Neural progenitor cell (in vitro differentiated cells): ENCODE results near the gene SLC4A4. TPM values are rescaled to one million over a fixed set of nuclear protein-coding genes. Genes with fewer than 3 reads are reported as not detected.

Experiments
- DNase-seq: peaks from one replicate; pipeline ENCODE4 v3.0.0-alpha.2; 2016; ENCODE audit warnings: low spot score
- H2AFZ ChIP-seq: fragments of 200-600 bp; sonication (generic); replicated peaks from 2 replicates; pipeline ENCODE4 v1.6.1; 2016; ENCODE audit warnings: antibody characterized with exemption
- H3F3A ChIP-seq: fragments of 200-600 bp; sonication (generic); 2 replicates; pipeline ENCODE4 v1.6.1; 2016; ENCODE audit warnings: antibody characterized with exemption, low read depth
- H3K27ac ChIP-seq: fragments of 200-600 bp; sonication (generic); 2 replicates; pipeline ENCODE4 v1.5.1; 2016; ENCODE audit warnings: mild to moderate bottlenecking
- H3K27me3 ChIP-seq: fragments of 200-600 bp; sonication (generic); 2 replicates; pipeline ENCODE4 v1.6.1; 2016; ENCODE audit warnings: mild to moderate bottlenecking, moderate library complexity
- H3K36me3 ChIP-seq: fragments of 200-600 bp; sonication (generic); 2 replicates; pipeline ENCODE4 v1.5.1; 2016
- H3K4me1 ChIP-seq: fragments of 200-600 bp; sonication (generic); 2 replicates; pipeline ENCODE4 v1.6.1; 2016; ENCODE audit warnings: mixed run types
- H3K4me2 ChIP-seq: fragments of 200-600 bp; sonication (generic); 2 replicates; pipeline ENCODE4 v1.6.1; 2016
- H3K4me3 ChIP-seq: fragments of 200-600 bp; sonication (generic); 2 replicates; pipeline ENCODE4 v1.5.1; 2016
- H3K79me2 ChIP-seq: fragments of 200-600 bp; sonication (generic); 2 replicates; pipeline ENCODE4 v1.6.1; 2016; ENCODE audit warnings: low read depth
- H3K9ac ChIP-seq: fragments of 200-600 bp; sonication (generic); 2 replicates; pipeline ENCODE4 v1.6.1; 2016
- H3K9me3 ChIP-seq: fragments of 200-600 bp; sonication (generic); 2 replicates; pipeline ENCODE4 v1.5.1; 2016; ENCODE audit warnings: low read depth
- H4K20me1 ChIP-seq: fragments of 200-600 bp; sonication (generic); 2 replicates; pipeline ENCODE4 v1.6.1; 2016; ENCODE audit warnings: low read depth
- H3K27ac Mint-ChIP-seq: 3 replicates; pipeline ENCODE4 v1.8.0; 2021; ENCODE audit warnings: mixed read lengths
- H3K27me3 Mint-ChIP-seq: 2 replicates; pipeline ENCODE4 v1.8.0; 2022; ENCODE audit warnings: low read depth, mild to moderate bottlenecking, inconsistent platforms, moderate library complexity, mixed read lengths; ENCODE audit not compliant: insufficient read depth
- H3K36me3 Mint-ChIP-seq: 3 replicates; pipeline ENCODE4 v1.8.0; 2021; ENCODE audit warnings: mixed read lengths
- H3K4me1 Mint-ChIP-seq: 3 replicates; pipeline ENCODE4 v1.8.0; 2021; ENCODE audit warnings: mixed read lengths
- H3K4me3 Mint-ChIP-seq: 3 replicates; pipeline ENCODE4 v1.8.0; 2021; ENCODE audit warnings: mild to moderate bottlenecking, moderate library complexity, mixed read lengths
- H3K9me3 Mint-ChIP-seq: 3 replicates; pipeline ENCODE4 v1.8.0; 2020; ENCODE audit warnings: mixed read lengths
- EZH2 ChIP-seq: fragments of 200-600 bp; sonication (generic); IDR thresholded peaks from 2 replicates; pipeline ENCODE4 v1.6.1; 2017; ENCODE audit warnings: antibody characterized with exemption, mild to moderate bottlenecking, moderate library complexity
- EZH2phosphoT487 ChIP-seq: fragments of 200-600 bp; sonication (generic); IDR thresholded peaks from 2 replicates; pipeline ENCODE4 v1.6.1; 2017; ENCODE audit warnings: antibody characterized with exemption
- total RNA-seq: library from RNA; depleted of rRNA; stranded (reverse); fragments of >200 nt; gene quantifications from 2 replicates; pipeline ENCODE4 v1.2.3, GENCODE V29; 2015; ENCODE audit warnings: low replicate concordance
- TF ChIP-seq, protein P1 (sequence below): fragments of 200-600 bp; sonication (generic); IDR thresholded peaks from 2 replicates; pipeline ENCODE4 v1.5.1; 2017; ENCODE audit warnings: antibody characterized with exemption, mild to moderate bottlenecking

SLC4A4 gene
- total RNA-seq, 1 donor from 2014 or later, result not detected

DNA sequence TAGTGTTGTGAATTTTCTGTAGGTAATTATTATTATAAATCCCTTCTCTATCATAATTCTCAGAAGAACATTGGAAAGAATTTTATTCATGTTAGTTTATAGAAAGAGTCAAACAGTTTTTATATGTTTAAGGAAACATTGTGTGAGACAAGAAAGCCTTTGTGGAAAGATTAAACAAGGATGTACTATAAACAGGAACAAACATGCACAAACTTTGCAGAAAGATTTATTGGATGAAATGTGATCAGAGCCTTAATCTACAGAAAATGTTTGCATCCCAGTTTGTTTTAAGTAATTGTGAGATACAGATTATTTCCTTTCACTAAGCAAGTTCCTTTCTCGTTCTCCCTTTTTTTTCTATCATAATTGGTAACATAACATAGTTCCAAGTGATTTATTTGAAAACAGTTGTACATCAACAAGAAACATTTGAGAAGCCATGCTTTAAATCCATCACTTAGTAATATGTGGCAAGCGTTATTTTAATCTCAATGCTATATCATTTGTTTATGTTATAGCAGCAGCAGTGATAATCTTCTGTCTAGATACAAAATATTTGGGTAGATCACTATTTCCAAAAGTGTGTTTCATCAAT lies 129.4 kb downstream of the SLC4A4 start:
- Histone ChIP-seq H3K79me2 (no peaks in the 10 kb centered on the region), H4K20me1 (no peaks in the 10 kb centered on the region), H3K36me3 (no peaks in the 10 kb centered on the region), H3K4me2 (no peak overlapping the region), H3K9ac (no peak overlapping the region), H3K4me3 (no peak overlapping the region), H2AFZ (no peak overlapping the region), H3K27me3 (no peaks in the 10 kb centered on the region), H3F3A (no peaks in the 10 kb centered on the region), H3K4me1 (no peaks in the 10 kb centered on the region), H3K9me3 (no peaks in the 10 kb centered on the region), H3K27ac (no peak overlapping the region)
- no peaks in the 10 kb centered on the region for H3K27me3 Mint-ChIP-seq
- H3K4me1 Mint-ChIP-seq, result no peaks in the 10 kb centered on the region
- TF ChIP-seq EZH2phosphoT487 (no peak), EZH2 (no peak)
- TF ChIP-seq, protein P1, sequence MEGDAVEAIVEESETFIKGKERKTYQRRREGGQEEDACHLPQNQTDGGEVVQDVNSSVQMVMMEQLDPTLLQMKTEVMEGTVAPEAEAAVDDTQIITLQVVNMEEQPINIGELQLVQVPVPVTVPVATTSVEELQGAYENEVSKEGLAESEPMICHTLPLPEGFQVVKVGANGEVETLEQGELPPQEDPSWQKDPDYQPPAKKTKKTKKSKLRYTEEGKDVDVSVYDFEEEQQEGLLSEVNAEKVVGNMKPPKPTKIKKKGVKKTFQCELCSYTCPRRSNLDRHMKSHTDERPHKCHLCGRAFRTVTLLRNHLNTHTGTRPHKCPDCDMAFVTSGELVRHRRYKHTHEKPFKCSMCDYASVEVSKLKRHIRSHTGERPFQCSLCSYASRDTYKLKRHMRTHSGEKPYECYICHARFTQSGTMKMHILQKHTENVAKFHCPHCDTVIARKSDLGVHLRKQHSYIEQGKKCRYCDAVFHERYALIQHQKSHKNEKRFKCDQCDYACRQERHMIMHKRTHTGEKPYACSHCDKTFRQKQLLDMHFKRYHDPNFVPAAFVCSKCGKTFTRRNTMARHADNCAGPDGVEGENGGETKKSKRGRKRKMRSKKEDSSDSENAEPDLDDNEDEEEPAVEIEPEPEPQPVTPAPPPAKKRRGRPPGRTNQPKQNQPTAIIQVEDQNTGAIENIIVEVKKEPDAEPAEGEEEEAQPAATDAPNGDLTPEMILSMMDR, result no peak
- no peak for DNase-seq
- H3K4me3 Mint-ChIP-seq, result no peak overlapping the region
- H3K36me3 Mint-ChIP-seq, result no peaks in the 10 kb centered on the region
- H3K9me3 Mint-ChIP-seq, result no peaks in the 10 kb centered on the region
- no peak overlapping the region for H3K27ac Mint-ChIP-seq

- Histone ChIP-seq H3K36me3 (no peaks in the 10 kb centered on the region), H3K9ac (no peak overlapping the region), H3K9me3 (no peaks in the 10 kb centered on the region), H3K79me2 (no peaks in the 10 kb centered on the region), H3F3A (no peaks in the 10 kb centered on the region), H3K4me1 (no peaks in the 10 kb centered on the region), H4K20me1 (no peaks in the 10 kb centered on the region), H3K27me3 (no peaks in the 10 kb centered on the region), H3K4me3 (no peak overlapping the region), H2AFZ (no peak overlapping the region), H3K4me2 (no peak overlapping the region), H3K27ac (no peak overlapping the region)
- no peaks in the 10 kb centered on the region for H3K27me3 Mint-ChIP-seq
- TF ChIP-seq EZH2phosphoT487, result no peak
- TF ChIP-seq EZH2, result no peak
- no peak overlapping the region for H3K4me3 Mint-ChIP-seq
- H3K4me1 Mint-ChIP-seq, result no peaks in the 10 kb centered on the region
- H3K27ac Mint-ChIP-seq, result no peak overlapping the region
- DNase-seq, result no peak
- H3K9me3 Mint-ChIP-seq, result no peaks in the 10 kb centered on the region
- no peaks in the 10 kb centered on the region for H3K36me3 Mint-ChIP-seq
These were observed 130.7 kb downstream of the SLC4A4 start for GRCh38 chr4:71469541-71469940.

GRCh38 chr4:71470524-71470923 lies 131.7 kb downstream of the SLC4A4 start:
- Mint-ChIP-seq H3K36me3 (no peaks in the 10 kb centered on the region), H3K4me1 (no peaks in the 10 kb centered on the region), H3K27ac (no peak overlapping the region), H3K9me3 (no peaks in the 10 kb centered on the region), H3K27me3 (no peaks in the 10 kb centered on the region), H3K4me3 (no peak overlapping the region)
- Histone ChIP-seq H3K9ac (no peak overlapping the region), H3K4me3 (no peak overlapping the region), H3K4me1 (no peaks in the 10 kb centered on the region), H3K27ac (no peak overlapping the region), H3K36me3 (no peaks in the 10 kb centered on the region), H3K4me2 (no peak overlapping the region), H4K20me1 (no peaks in the 10 kb centered on the region), H3K9me3 (no peaks in the 10 kb centered on the region), H3K79me2 (no peaks in the 10 kb centered on the region), H3F3A (no peaks in the 10 kb centered on the region), H2AFZ (no peak overlapping the region), H3K27me3 (no peaks in the 10 kb centered on the region)
- no peak for DNase-seq
- no peak for TF ChIP-seq EZH2phosphoT487
- TF ChIP-seq, protein P1, result no peak
- no peak for TF ChIP-seq EZH2

DNA sequence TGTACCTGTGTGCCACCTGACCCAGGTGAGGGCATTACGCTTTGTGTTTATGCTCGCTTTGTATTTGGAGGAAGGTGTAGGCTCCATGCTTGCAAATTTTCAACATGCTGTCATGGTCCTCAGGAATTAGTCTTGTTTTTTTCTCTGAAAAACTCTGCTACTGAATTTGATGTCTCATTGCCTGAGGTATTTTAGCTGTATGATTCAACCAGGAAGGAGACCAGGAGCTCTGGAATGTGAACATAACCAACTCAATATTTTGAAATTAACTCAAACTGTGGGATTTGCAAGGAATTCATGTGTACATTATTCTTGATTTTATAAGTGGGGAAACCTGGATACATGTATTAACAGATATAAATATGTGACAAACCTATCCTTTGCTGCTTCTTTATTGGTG lies 134.1 kb downstream of the SLC4A4 start:
- Mint-ChIP-seq H3K36me3 (no peaks in the 10 kb centered on the region), H3K4me1 (no peaks in the 10 kb centered on the region), H3K27ac (no peak overlapping the region), H3K27me3 (no peaks in the 10 kb centered on the region), H3K4me3 (no peak overlapping the region), H3K9me3 (no peaks in the 10 kb centered on the region)
- Histone ChIP-seq H3K36me3 (no peaks in the 10 kb centered on the region), H3K79me2 (no peaks in the 10 kb centered on the region), H3K27me3 (no peaks in the 10 kb centered on the region), H3K9ac (no peak overlapping the region), H3K27ac (no peak overlapping the region), H3K4me3 (no peak overlapping the region), H2AFZ (no peak overlapping the region), H3K4me1 (no peaks in the 10 kb centered on the region), H3K4me2 (no peak overlapping the region), H4K20me1 (no peaks in the 10 kb centered on the region), H3K9me3 (no peaks in the 10 kb centered on the region), H3F3A (no peaks in the 10 kb centered on the region)
- no peak for DNase-seq
- TF ChIP-seq EZH2phosphoT487, result no peak
- TF ChIP-seq EZH2, result no peak
- TF ChIP-seq, protein P1, result no peak
